Tibial nerve (tissue), 4 donors: ENCODE data around the gene TAF1.

Experiments used
- EP300 ChIP-seq, 2 donors: sonication (generic); formaldehyde crosslinking; IDR thresholded peaks; one replicate each; pipeline ENCODE4 v1.6.1; 2017; ENCODE audit warnings: antibody characterized with exemption in 2 of 2, mild to moderate bottlenecking in 1 of 2
- POLR2A ChIP-seq, 2 donors: fragments of 450-650 bp; IDR thresholded peaks; one replicate each; pipeline ENCODE4 v1.6.1; 2017; ENCODE audit warnings: antibody characterized with exemption in 2 of 2, mild to moderate bottlenecking in 2 of 2, moderate library complexity in 2 of 2
- TF ChIP-seq, protein P1 (sequence below), 5 experiments: fragments of 200-600 bp in 3 of 5; fragments of 450-650 bp in 2 of 5; sonication (generic) in 3 of 5; IDR thresholded peaks; one replicate each; pipeline ENCODE4 v1.5.1; 2016 to 2019; ENCODE audit warnings: antibody characterized with exemption in 5 of 5, mild to moderate bottlenecking in 3 of 5, moderate library complexity in 2 of 5

DNA sequence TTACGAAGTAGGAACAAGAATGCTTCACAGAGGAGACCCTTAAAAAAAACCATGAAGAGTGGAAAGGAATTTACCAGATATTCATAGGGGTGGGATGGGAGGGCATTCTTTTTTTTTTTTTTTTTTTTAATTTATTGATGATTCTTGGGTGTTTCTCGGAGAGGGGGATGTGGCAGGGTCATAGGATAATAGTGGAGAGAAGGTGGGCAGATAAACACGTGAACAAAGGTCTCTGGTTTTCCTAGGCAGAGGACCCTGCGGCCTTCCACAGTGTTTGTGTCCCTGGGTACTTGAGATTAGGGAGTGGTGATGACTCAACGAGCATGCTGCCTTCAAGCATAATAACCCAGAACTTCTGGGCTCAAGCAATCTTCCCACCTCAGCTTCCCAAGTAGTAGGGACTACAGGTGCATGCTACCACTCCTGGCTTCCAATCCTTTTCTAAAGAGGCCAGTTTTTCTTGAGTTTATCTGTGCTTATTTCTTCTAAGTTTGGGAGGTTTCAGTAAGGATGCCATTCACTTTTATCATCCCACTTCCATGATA is 100.9 kb downstream of the TAF1 start:
- TF ChIP-seq, protein P1, sequence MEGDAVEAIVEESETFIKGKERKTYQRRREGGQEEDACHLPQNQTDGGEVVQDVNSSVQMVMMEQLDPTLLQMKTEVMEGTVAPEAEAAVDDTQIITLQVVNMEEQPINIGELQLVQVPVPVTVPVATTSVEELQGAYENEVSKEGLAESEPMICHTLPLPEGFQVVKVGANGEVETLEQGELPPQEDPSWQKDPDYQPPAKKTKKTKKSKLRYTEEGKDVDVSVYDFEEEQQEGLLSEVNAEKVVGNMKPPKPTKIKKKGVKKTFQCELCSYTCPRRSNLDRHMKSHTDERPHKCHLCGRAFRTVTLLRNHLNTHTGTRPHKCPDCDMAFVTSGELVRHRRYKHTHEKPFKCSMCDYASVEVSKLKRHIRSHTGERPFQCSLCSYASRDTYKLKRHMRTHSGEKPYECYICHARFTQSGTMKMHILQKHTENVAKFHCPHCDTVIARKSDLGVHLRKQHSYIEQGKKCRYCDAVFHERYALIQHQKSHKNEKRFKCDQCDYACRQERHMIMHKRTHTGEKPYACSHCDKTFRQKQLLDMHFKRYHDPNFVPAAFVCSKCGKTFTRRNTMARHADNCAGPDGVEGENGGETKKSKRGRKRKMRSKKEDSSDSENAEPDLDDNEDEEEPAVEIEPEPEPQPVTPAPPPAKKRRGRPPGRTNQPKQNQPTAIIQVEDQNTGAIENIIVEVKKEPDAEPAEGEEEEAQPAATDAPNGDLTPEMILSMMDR (IDR thresholded peaks at IDR 0.05) = no peak
- TF ChIP-seq POLR2A (IDR thresholded peaks at IDR 0.05) (no peak), EP300 (IDR thresholded peaks at IDR 0.05) (no peak)
